SU-DHL-6 (cell line): Measurements from ENCODE around the gene FEZF2.

Experiments
- EZH2phosphoT487 ChIP-seq: fragments of 200-600 bp; sonication (generic), shearing (Covaris generic); conservative IDR thresholded peaks from 2 replicates; pipeline ENCODE4 v1.6.1; 2018; ENCODE audit warnings: mild to moderate bottlenecking, antibody characterized with exemption, low read length, moderate library complexity, mixed read lengths
- TF ChIP-seq, protein P1 (sequence below): fragments of 200-600 bp; sonication (generic); IDR thresholded peaks from one replicate; pipeline ENCODE4 v1.5.1; 2017; ENCODE audit warnings: antibody characterized with exemption, mild to moderate bottlenecking, low read length, moderate library complexity; ENCODE audit not compliant: insufficient read depth, poor library complexity, severe bottlenecking

DNA sequence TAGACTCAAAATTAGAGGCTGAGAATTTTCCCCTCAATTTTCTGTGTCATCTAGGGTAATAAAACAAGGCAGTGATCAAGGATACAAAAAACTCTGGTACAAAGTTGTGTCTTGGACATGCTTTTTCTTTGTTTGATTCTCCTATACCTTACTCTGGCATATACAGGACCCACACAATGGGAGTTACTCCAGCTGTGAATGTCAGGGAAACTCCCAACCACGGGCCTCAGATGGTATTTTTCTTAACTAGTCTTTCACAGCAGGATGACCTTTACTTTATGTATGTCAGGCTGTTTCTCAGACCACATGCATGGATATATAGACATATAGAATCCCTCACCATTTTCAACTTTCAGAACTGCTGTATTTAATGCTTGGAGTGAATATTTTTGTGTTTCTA lies 41.3 kb downstream of the FEZF2 start:
- TF ChIP-seq, protein P1, sequence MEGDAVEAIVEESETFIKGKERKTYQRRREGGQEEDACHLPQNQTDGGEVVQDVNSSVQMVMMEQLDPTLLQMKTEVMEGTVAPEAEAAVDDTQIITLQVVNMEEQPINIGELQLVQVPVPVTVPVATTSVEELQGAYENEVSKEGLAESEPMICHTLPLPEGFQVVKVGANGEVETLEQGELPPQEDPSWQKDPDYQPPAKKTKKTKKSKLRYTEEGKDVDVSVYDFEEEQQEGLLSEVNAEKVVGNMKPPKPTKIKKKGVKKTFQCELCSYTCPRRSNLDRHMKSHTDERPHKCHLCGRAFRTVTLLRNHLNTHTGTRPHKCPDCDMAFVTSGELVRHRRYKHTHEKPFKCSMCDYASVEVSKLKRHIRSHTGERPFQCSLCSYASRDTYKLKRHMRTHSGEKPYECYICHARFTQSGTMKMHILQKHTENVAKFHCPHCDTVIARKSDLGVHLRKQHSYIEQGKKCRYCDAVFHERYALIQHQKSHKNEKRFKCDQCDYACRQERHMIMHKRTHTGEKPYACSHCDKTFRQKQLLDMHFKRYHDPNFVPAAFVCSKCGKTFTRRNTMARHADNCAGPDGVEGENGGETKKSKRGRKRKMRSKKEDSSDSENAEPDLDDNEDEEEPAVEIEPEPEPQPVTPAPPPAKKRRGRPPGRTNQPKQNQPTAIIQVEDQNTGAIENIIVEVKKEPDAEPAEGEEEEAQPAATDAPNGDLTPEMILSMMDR = no peak
- no peak for TF ChIP-seq EZH2phosphoT487
